ENCODE data around the gene CRMP1.
A peak's percentile ranks its signal among the peaks of the same experiment; 100 is the strongest.

- TF ChIP-seq CTCF (IDR thresholded peaks at IDR 0.05) (peak in 2 of 4 experiments; percentile 7 to 16), POLR2AphosphoS5 (IDR thresholded peaks at IDR 0.05) (no peak), POLR2A (IDR thresholded peaks at IDR 0.05) (no peak)
These were observed 68.3 kb downstream of the CRMP1 start for GRCh38 chr4:5824635-5825034.

Measured in gastroesophageal sphincter (tissue), 3 donors.